Heart left ventricle (tissue), 16 donors: ENCODE measurements around the gene RHOT2. TPM values are rescaled to one million over a fixed set of nuclear protein-coding genes. Genes with fewer than 3 reads are reported as not detected.

ENCODE experiments used
- ATAC-seq, 4 donors: fragments of 200-7000 bp; cut with Tn5 transposase; one replicate each; pipeline ENCODE4 v1.9.1; 2020 to 2022; ENCODE audit warnings: moderate library complexity in 4 of 4, mild to moderate bottlenecking in 3 of 4, moderate number of reproducible peaks in 1 of 4
- DNase-seq, 5 donors: peaks; one replicate each; pipeline ENCODE4 v3.0.0-alpha.2; 2020
- H3K27ac ChIP-seq, 12 donors: fragments of 200-600 bp; sonication (generic) in 4 of 12; one replicate each; pipeline versions ENCODE4 v1.5.0 to v1.8.0; 2016 to 2022; ENCODE audit warnings: mild to moderate bottlenecking in 2 of 12
- H3K27me3 ChIP-seq, 9 donors: fragments of 200-600 bp; sonication (generic) in 2 of 9; one replicate each; pipeline versions ENCODE4 v1.5.1 to v1.8.0; 2016 to 2022; ENCODE audit warnings: mild to moderate bottlenecking in 3 of 9
- H3K36me3 ChIP-seq, 9 donors: fragments of 200-600 bp; sonication (generic) in 2 of 9; one replicate each; pipeline versions ENCODE4 v1.5.0 to v1.8.0; 2018 to 2022; ENCODE audit warnings: mild to moderate bottlenecking in 2 of 9
- H3K4me1 ChIP-seq, 12 donors: fragments of 200-600 bp; sonication (generic) in 4 of 12; one replicate each; pipeline versions ENCODE4 v1.5.0 to v1.8.0; 2016 to 2022; ENCODE audit warnings: mild to moderate bottlenecking in 3 of 12
- H3K4me3 ChIP-seq, 12 donors: fragments of 200-600 bp; sonication (generic) in 4 of 12; one replicate each; pipeline versions ENCODE4 v1.5.0 to v1.8.0; 2017 to 2022; ENCODE audit warnings: mild to moderate bottlenecking in 9 of 12, moderate library complexity in 4 of 12
- H3K9me3 ChIP-seq, 12 donors: fragments of 200-600 bp; sonication (generic) in 4 of 12; one replicate each; pipeline versions ENCODE4 v1.5.0 to v1.8.0; 2016 to 2022; ENCODE audit warnings: mild to moderate bottlenecking in 1 of 12
- POLR2A ChIP-seq, 2 donors: fragments of 450-650 bp; IDR thresholded peaks; one replicate each; pipeline ENCODE4 v1.6.1; 2017; ENCODE audit warnings: antibody characterized with exemption in 2 of 2, mild to moderate bottlenecking in 2 of 2, moderate library complexity in 2 of 2
- WGBS, 4 donors: extraction: QIAGEN DNeasy Blood & Tissue Kit in 2 of 4; methylation state at CpG; one replicate each; pipeline versions ENCODE4 v1.1.5 to v1.1.7; 2013 to 2018; 5-methylcytosine and 5-hydroxymethylcytosine counted together
- intact Hi-C, 10 donors: fragments of 100-400 bp; cut with DNase I; formaldehyde crosslinking; loops; one replicate each; pipeline versions ENCODE4 v1.11.1 to v1.14.2; 2022
- polyA plus RNA-seq, 2 donors: library from polyadenylated mRNA; stranded (reverse); fragments of 200-250 nt; gene quantifications; one replicate each; pipeline ENCODE4 v1.2.3, GENCODE V29; 2013
- total RNA-seq, 9 donors: library from RNA; depleted of rRNA in 2 of 9; stranded (reverse); fragments of >200 nt in 2 of 9; fragmentation: NEBNext Ultra II Directional in 3 of 9; extraction: Animal tissue kit (Norgen Biotek cat#: 25700) in 3 of 9; gene quantifications; one replicate each; pipeline versions ENCODE4 v1.1.0 to v1.2.4, GENCODE V29; 2016 to 2023
- TF ChIP-seq, protein P1 (sequence below), 12 donors: fragments of 200-600 bp; sonication (generic) in 4 of 12; IDR thresholded peaks; one replicate each; pipeline versions ENCODE4 v1.5.0 to v1.8.0; 2018 to 2022; ENCODE audit warnings: antibody characterized with exemption in 12 of 12, mild to moderate bottlenecking in 5 of 12
- donor health status: ischemic (EF 13 %, LVEDD 7.1; RV severe dilation, severe dysfunction).
- donor health status: healthy with polysubstance abuse.
- donor health status: DM: no; HTN: yes; CAD: no.
- donor health status: DM: no; HTN: no; CAD: no.
- donor health status: ischemic (EF 25% LVEDD 6.9; RV normal size, moderate dysfunction).
- donor health status: ischemic (EF 25% LVEDD 5.7; RV mildly dilated, moderate dysfunction).
- donor health status: healthy.
- donor health status: DM: yes; HTN: yes; CAD: no.
- donor health status: ischemic (EF 35%, LVEDD 5.7; RV mildly dilated, moderate dysfunction).
- donor health status: nonischemic (EF 11% LVEDD 7.7; RV severe dilation, severe dysfunction).
- donor health status: DM: yes; HTN: yes; CAD: no.
- donor health status: PGD.
- donor health status: ischemic (EF 29% LVEDD 5.4; RV normal size, mild dysfunction).
- donor health status: nonischemic (EF 23%, LVEDD 6.1; RV moderate dilation, normal function).

The RHOT2 gene
- total and polyA plus RNA-seq, 11 donors: 33.7 to 143 (median 83.5) TPM

DNA sequence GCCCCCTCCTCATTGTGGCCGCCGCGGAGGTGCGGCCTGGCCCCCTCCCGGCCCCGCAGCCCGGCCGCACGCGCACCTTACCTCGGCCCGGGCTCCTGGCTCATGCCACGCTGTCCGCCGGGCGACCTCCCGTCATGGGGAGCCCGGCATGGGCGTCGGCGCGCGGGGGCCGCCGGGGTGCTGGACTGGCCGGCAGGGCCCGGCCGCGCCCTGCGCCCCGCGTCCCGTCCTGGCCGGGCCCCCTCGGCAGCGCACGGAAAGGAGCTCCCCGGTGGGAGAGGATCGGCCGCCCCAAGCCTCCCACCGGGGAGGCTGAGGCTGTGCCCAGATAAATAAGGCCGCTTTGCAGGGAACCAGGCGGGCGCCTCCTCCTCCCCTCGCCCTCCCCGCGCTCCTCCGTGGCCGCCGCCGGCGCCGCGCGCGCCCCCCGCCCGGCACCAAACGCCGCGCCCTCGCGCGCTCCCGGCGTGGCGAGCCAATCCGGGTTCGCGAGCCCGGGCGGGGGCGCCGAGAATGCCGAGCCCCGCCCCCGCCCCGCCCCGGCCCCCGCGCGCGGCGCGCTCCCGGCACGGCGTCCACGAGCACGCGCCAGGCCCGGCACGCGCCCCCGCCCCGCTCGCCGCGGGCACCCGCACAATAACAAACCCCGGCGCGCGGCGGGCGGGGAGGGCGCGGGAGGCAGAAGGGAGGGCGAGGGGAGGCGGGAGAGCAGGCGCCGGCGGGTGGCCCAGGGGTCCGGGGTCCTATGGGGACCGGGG, 37.7 kb downstream of the RHOT2 start, which contains the start of gene FBXL16:
Gene FBXL16 (minus strand): TSS at position 371 of the 758 bp plus-strand sequence. CDS start 8,396 bp downstream, outside the sequence.
- ATAC-seq (no peak), DNase-seq (no peak)
- Histone ChIP-seq H3K4me1 (peaks cover 0 to 38% (median 8%) of the 10 kb centered on the region in 12 donors), H3K27ac (no peak within 1 kb of the TSS), H3K9me3 (no peaks in the 10 kb centered on the region), H3K36me3 (no peaks in the 10 kb centered on the region), H3K4me3 (peak within 1 kb of the TSS in 6 of 12 donors; percentile 17 to 44 (median 26)), H3K27me3 (peaks cover 41 to 91% (median 84%) of the 10 kb centered on the region in 9 donors)
- intact Hi-C loops: no loop called here
- WGBS, 4 donors: 1 to 3% (median 2%) methylated on average over 11 to 115 of the region's 115 CpGs
- TF ChIP-seq, protein P1, sequence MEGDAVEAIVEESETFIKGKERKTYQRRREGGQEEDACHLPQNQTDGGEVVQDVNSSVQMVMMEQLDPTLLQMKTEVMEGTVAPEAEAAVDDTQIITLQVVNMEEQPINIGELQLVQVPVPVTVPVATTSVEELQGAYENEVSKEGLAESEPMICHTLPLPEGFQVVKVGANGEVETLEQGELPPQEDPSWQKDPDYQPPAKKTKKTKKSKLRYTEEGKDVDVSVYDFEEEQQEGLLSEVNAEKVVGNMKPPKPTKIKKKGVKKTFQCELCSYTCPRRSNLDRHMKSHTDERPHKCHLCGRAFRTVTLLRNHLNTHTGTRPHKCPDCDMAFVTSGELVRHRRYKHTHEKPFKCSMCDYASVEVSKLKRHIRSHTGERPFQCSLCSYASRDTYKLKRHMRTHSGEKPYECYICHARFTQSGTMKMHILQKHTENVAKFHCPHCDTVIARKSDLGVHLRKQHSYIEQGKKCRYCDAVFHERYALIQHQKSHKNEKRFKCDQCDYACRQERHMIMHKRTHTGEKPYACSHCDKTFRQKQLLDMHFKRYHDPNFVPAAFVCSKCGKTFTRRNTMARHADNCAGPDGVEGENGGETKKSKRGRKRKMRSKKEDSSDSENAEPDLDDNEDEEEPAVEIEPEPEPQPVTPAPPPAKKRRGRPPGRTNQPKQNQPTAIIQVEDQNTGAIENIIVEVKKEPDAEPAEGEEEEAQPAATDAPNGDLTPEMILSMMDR (IDR thresholded peaks at IDR 0.05): no peak
- no peak for TF ChIP-seq POLR2A (IDR thresholded peaks at IDR 0.05)

DNA sequence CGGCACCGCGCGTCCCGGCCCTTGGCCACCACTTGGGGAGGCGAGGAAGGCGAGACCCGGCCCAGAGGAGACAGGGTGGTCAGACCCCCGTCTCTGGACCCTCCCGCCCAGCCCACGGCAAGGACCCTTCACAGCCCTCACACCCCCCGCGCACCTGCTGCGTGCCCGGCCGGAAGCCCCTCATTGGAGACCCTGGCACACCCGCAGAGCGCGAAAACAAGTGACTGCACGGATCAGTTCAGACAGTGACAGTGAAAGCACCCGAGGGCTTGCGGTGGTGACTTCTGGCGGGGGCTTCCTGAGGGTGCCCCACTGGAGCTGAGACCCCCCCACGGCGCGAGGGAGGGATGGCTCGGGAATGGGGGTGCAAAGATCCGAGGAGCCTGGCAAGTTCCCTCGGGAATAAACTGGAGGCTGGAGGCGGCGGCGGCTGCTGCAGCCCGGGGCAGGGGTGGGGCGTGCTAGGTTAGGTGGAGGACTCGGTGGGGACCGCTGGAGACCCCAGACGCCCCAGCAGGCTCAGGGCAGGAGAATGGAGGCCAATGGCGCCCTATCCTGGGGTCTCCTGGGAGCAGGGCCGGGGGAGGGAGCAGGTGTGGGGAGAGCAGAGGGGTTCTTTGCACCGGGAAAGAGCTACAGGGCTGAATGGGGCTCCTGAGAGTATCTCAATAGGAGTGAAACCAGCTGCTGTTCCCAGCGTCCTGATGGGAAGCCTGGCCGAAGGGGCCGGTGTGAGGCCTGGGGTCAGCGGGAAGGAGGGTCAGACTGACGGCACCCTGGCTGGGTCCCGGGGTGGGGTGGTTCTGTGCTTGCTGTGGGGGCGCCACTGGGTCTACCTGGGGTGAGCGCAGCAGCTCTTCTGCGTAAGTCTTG, 38.5 kb downstream of the RHOT2 start:
- 4 to 9% (median 5%) methylated on average over 19 to 49 of the region's 49 CpGs for WGBS, 4 donors
- peaks cover 47 to 91% (median 81%) of the 10 kb centered on the region in 9 donors for H3K27me3 ChIP-seq
- intact Hi-C loops: no loop called here
- peaks cover 0 to 34% (median 6%) of the 10 kb centered on the region in 12 donors for H3K4me1 ChIP-seq
- TF ChIP-seq, protein P1 (IDR thresholded peaks at IDR 0.05): no peak
- no peak for TF ChIP-seq POLR2A (IDR thresholded peaks at IDR 0.05)
- no peaks in the 10 kb centered on the region for H3K36me3 ChIP-seq
- ATAC-seq: no peak
- peak overlapping the region in 6 of 12 donors; percentile 17 to 44 (median 26) for H3K4me3 ChIP-seq
- no peaks in the 10 kb centered on the region for H3K9me3 ChIP-seq
- no peak for DNase-seq
- H3K27ac ChIP-seq: no peak overlapping the region

DNA sequence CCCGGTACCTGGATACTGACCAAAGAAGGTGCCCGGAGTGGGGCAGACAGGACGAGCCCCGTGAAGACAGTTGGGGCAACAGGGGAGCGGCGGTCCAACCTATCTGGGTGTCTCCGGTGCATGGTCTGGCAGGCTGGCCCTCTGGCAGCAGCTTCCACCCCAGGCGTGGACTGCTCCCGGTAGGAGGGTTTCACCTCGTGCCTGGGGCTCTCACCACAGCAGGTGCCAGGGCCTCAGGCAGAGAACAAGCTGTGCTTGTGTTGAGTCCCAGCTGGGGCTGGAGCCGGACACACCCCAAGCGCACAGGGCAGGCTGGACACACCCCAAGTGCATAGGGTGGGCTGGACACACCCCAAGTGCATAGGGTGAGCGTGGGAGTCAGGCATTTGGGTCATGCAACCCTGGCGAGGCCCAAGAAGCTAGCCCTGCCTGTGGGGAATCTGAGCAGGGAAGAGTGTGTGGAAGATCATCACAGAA, 39.2 kb downstream of the RHOT2 start:
- ATAC-seq: no peak
- 28 to 48% (median 42%) methylated on average over 7 to 14 of the region's 14 CpGs for WGBS, 4 donors
- no peak overlapping the region for H3K4me3 ChIP-seq
- DNase-seq: no peak
- H3K4me1 ChIP-seq: peaks cover 0 to 39% (median 6%) of the 10 kb centered on the region in 12 donors
- H3K36me3 ChIP-seq: no peaks in the 10 kb centered on the region
- intact Hi-C loops: no loop called here
- peaks cover 44 to 86% (median 76%) of the 10 kb centered on the region in 9 donors for H3K27me3 ChIP-seq
- H3K9me3 ChIP-seq: no peaks in the 10 kb centered on the region
- TF ChIP-seq, protein P1 (IDR thresholded peaks at IDR 0.05): no peak
- TF ChIP-seq POLR2A (IDR thresholded peaks at IDR 0.05): no peak
- H3K27ac ChIP-seq: no peak overlapping the region

DNA sequence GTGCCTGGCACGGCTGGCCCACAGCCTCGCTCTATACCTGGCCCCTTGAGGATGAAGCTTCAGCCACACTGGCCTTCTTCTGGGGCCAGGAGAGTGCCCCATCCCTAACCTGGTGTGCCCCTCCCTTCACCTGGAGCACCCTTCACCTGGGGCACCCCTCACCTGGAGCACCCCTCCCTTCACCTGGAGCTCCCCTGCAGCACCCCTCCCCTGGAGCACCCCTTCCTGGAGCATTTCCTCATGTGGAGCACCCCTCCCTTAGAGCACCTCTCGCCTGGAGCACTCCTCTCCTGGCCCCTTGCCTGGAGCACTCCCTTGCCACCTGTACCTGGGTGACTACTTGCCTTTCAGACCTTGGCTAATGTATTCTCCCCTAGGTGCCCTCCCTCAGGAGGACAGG, 40.1 kb downstream of the RHOT2 start:
- no peak for DNase-seq
- WGBS, 4 donors: 59 to 70% (median 64%) methylated on average over 3 of the region's 3 CpGs
- Histone ChIP-seq H3K4me1 (peaks cover 0 to 39% (median 6%) of the 10 kb centered on the region in 12 donors), H3K4me3 (no peak overlapping the region), H3K27ac (no peak overlapping the region), H3K27me3 (peaks cover 37 to 76% (median 67%) of the 10 kb centered on the region in 9 donors), H3K36me3 (no peaks in the 10 kb centered on the region), H3K9me3 (no peaks in the 10 kb centered on the region)
- ATAC-seq: no peak
- intact Hi-C loops: no loop called here
- TF ChIP-seq POLR2A (IDR thresholded peaks at IDR 0.05): no peak
- TF ChIP-seq, protein P1 (IDR thresholded peaks at IDR 0.05): no peak
